GM12873 (cell line): ENCODE results near the gene LRRC4C.

Source experiments
- CTCF ChIP-seq: IDR thresholded peaks from 2 replicates; pipeline ENCODE4 v1.5.1; 2012; ENCODE audit warnings: low read depth, mild to moderate bottlenecking, moderate library complexity, low read length, control low read depth; ENCODE audit not compliant: insufficient read depth; ENCODE audit errors: missing control alignments

LRRC4C gene

GRCh38 chr11:41056892-41057569 is 402.4 kb downstream of the LRRC4C start:
- TF ChIP-seq CTCF, result no peak

- TF ChIP-seq CTCF, result no peak
These were observed 405.6 kb downstream of the LRRC4C start for GRCh38 chr11:41053894-41054293.

GRCh38 chr11:41051919-41052635 is 407.4 kb downstream of the LRRC4C start:
- no peak for TF ChIP-seq CTCF

GRCh38 chr11:41050791-41051190 is 408.7 kb downstream of the LRRC4C start:
- no peak for TF ChIP-seq CTCF

GRCh38 chr11:41047229-41047628 is 412.2 kb downstream of the LRRC4C start:
- TF ChIP-seq CTCF, result no peak

- TF ChIP-seq CTCF, result no peak
These were observed 414.2 kb downstream of the LRRC4C start for GRCh38 chr11:41045266-41045665.

GRCh38 chr11:41044747-41045146 is 414.7 kb downstream of the LRRC4C start:
- TF ChIP-seq CTCF, result no peak
